Coronary artery (tissue), 2 donors: ENCODE data around the gene COL18A1.
"Not testable (repeated sequence)": the region's sequence is repeated elsewhere in the genome, so short reads cannot be mapped to it uniquely, and the experiment has no call there.

Source experiments
- DNase-seq: peaks from one replicate; pipeline ENCODE4 v3.0.0-alpha.2; 2017; ENCODE audit warnings: low spot score
- H3K27ac ChIP-seq, 2 donors: fragments of 200-600 bp; sonication (generic); one replicate each; pipeline ENCODE4 v1.5.1; 2016 to 2019
- H3K4me3 ChIP-seq: fragments of 200-600 bp; sonication (generic); 2 replicates; pipeline ENCODE4 v1.5.1; 2016; ENCODE audit warnings: mild to moderate bottlenecking, moderate library complexity
- TF ChIP-seq, protein P1 (sequence below): fragments of 200-600 bp; sonication (generic); IDR thresholded peaks from one replicate; pipeline ENCODE4 v1.5.1; 2019; ENCODE audit warnings: antibody characterized with exemption

Gene COL18A1

DNA sequence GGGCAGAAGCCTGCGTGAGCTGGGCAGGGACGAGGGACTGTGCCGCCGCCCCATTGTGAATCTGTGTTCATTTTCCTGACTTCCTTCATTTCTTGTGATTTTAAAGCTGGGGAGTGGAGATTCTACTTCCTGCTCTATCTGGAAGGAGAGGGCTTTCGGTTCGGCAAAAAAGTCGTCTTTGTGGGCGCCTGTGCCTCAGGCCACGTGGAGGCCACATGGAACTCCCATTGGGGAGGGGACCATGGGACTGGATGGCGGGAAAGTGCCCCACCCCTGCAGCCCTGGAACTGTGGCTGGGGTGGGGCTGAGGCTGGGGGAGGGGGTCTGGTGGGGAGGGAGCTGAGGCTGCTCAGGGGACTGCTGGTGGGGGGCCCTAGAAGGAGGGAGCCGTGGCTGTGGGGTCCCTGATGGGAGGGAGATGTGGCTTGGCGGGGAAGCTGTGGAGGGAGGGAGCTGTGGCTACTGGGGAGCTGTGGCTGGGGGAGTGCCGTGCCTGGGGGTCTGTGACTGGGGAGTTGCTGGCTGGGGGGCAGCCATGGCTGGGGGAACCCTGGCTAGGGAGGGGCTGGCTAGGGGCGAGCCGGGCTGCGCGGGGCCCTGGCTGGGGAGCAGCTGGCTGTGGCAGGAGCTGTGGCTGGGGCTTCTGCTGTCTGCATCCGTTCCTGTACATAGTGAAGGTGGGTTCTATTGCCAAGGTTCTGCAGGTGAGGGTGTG is 31.5 kb downstream of the COL18A1 start:
- no peak for DNase-seq
- TF ChIP-seq, protein P1, sequence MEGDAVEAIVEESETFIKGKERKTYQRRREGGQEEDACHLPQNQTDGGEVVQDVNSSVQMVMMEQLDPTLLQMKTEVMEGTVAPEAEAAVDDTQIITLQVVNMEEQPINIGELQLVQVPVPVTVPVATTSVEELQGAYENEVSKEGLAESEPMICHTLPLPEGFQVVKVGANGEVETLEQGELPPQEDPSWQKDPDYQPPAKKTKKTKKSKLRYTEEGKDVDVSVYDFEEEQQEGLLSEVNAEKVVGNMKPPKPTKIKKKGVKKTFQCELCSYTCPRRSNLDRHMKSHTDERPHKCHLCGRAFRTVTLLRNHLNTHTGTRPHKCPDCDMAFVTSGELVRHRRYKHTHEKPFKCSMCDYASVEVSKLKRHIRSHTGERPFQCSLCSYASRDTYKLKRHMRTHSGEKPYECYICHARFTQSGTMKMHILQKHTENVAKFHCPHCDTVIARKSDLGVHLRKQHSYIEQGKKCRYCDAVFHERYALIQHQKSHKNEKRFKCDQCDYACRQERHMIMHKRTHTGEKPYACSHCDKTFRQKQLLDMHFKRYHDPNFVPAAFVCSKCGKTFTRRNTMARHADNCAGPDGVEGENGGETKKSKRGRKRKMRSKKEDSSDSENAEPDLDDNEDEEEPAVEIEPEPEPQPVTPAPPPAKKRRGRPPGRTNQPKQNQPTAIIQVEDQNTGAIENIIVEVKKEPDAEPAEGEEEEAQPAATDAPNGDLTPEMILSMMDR: no peak
- no peak overlapping the region for H3K4me3 ChIP-seq
- peak overlapping the region; percentile 59 to 88 for H3K27ac ChIP-seq

GRCh38 chr21:45437844-45438243 is 32.9 kb downstream of the COL18A1 start:
- not testable (repeated sequence) for H3K4me3 ChIP-seq, DNase-seq
- peak overlapping the region in 1 of 2 donors; percentile 84 for H3K27ac ChIP-seq

- no peak for DNase-seq
- peak overlapping the region; percentile 57 for H3K4me3 ChIP-seq
- peak overlapping the region; percentile 70 to 84 for H3K27ac ChIP-seq
- TF ChIP-seq, protein P1: no peak
Measured at GRCh38 chr21:45438391-45439145, 33.6 kb downstream of the COL18A1 start.

DNA sequence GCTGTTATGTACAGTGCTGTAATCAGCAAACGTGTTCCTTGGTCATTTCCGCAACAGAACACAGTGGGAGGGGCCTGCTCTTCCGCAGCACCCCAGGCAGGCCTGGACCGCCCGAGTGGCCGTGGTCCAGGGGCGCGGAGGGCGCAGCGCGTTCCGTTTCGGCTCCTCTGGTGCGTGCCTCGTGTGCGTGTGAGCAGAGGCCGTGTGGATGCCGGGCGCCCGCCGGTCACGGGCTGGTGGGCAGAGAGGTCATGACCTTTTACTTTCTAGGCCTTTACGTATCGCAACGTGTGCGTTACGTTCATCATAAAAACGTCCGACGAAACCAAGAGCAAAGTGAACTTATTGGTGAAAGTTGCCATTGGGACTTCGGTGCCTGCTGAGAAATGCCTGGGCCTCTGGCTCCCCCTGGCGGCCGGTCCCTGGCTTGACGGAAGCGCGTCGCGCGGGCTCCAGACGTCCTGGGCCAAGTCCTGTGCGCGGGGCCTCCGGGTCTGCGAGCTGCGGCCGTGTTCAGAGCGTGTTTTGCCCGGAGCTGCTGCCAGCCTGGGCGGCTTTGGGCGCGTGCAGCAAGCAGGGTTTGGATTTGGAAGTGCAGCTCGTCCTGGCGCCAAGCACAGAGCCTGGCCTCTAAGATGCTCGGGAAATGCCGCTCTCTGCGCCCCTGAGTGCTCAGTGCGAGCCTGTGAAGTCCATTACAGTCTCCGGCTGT is 34.4 kb downstream of the COL18A1 start:
- no peak for DNase-seq

GRCh38 chr21:45439901-45440461 is 35.0 kb downstream of the COL18A1 start:
- Histone ChIP-seq H3K27ac (peak overlapping the region; percentile 70 to 84), H3K4me3 (peak overlapping the region; percentile 57)
- TF ChIP-seq, protein P1: no peak
- no peak for DNase-seq

More for the DNA sequence above, 34.4 kb downstream of the COL18A1 start:
- Histone ChIP-seq H3K27ac (peak overlapping the region; percentile 70 to 84), H3K4me3 (peak overlapping the region; percentile 57)
- TF ChIP-seq, protein P1: peak; percentile 98

DNA sequence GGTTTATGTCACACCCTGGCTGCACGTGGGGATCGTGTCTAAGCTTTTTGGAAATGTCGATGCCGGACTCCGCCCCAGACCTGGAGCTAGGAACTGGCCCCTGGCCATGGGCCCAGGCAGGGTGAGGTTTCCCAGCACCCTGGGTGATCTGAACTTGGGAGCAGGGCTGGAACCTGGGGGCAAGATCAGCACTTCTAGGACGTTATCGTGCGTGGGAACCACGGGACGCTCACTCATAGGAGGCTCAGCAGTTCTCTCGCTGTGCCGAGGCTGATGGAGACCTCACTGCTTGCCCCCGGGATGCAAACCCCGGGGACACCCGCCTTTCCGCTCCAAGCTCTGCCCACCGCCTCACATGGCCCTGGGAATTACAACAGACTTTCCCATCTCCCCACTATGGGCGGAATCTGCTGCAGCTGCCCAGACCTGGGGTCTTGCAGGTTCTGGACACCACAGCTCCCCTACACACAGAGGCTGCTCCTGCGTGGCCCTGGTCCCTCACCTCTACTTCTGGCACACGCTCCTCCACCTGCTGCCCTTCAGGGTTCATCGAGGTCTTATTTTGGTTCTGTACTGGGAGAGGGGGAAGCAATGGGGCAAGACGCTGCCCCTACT is 35.9 kb downstream of the COL18A1 start:
- no peak for DNase-seq
- TF ChIP-seq, protein P1: no peak
- H3K27ac ChIP-seq: peak overlapping the region; percentile 70 to 84
- no peak overlapping the region for H3K4me3 ChIP-seq
